HG03108 (cell line): ENCODE measurements around the gene LGALS7B.
"Not testable (repeated sequence)": the region's sequence is repeated elsewhere in the genome, so short reads cannot be mapped to it uniquely, and the experiment has no call there.

ENCODE experiments used
- ATAC-seq: cut with Tn5 transposase; IDR thresholded peaks from one replicate; pipeline ENCODE4 v1.9.1; 2021; ENCODE audit warnings: moderate library complexity; ENCODE audit not compliant: unreplicated experiment

Gene LGALS7B

GRCh38 chr19:38816131-38816750, 27.2 kb downstream of the LGALS7B start:
- ATAC-seq: no peak

- ATAC-seq: no peak
Observed at GRCh38 chr19:38817081-38817480, 28.1 kb downstream of the LGALS7B start.

- ATAC-seq: no peak
Observed at GRCh38 chr19:38819231-38819920, 30.4 kb downstream of the LGALS7B start.

- not testable (repeated sequence) for ATAC-seq
Observed at GRCh38 chr19:38821230-38821825, 32.3 kb downstream of the LGALS7B start.

GRCh38 chr19:38825936-38826335, 36.9 kb downstream of the LGALS7B start:
- not testable (repeated sequence) for ATAC-seq

GRCh38 chr19:38826856-38827551, 38.0 kb downstream of the LGALS7B start:
- ATAC-seq: no peak

- not testable (repeated sequence) for ATAC-seq
Observed at GRCh38 chr19:38829203-38829602, 40.2 kb downstream of the LGALS7B start.

GRCh38 chr19:38830039-38830733, 41.2 kb downstream of the LGALS7B start:
- no peak for ATAC-seq

GRCh38 chr19:38831142-38831605, 42.2 kb downstream of the LGALS7B start:
- ATAC-seq: peak; percentile 38

- no peak for ATAC-seq
Observed at GRCh38 chr19:38833092-38833425, 44.1 kb downstream of the LGALS7B start.

- no peak for ATAC-seq
Observed at GRCh38 chr19:38834104-38834490, 45.1 kb downstream of the LGALS7B start.

- ATAC-seq: no peak
Observed at GRCh38 chr19:38834590-38834989, 45.6 kb downstream of the LGALS7B start.

GRCh38 chr19:38836159-38836982, 47.4 kb downstream of the LGALS7B start:
- ATAC-seq: no peak

GRCh38 chr19:38836983-38837626, 48.1 kb downstream of the LGALS7B start:
- no peak for ATAC-seq

GRCh38 chr19:38837656-38838121, 48.7 kb downstream of the LGALS7B start:
- no peak for ATAC-seq

GRCh38 chr19:38838208-38838985, 49.4 kb downstream of the LGALS7B start:
- no peak for ATAC-seq

- ATAC-seq: no peak
Observed at GRCh38 chr19:38838986-38839761, 50.2 kb downstream of the LGALS7B start.
